Right ventricle myocardium inferior (tissue), 1 donor: ENCODE results near the gene CDH5. TPM values are rescaled to one million over a fixed set of nuclear protein-coding genes. Genes with fewer than 3 reads are reported as not detected.

Experiments
- ATAC-seq: fragments of 200-7000 bp; cut with Tn5 transposase; one replicate; pipeline ENCODE4 v1.9.1; 2020; ENCODE audit warnings: mild to moderate bottlenecking, moderate library complexity
- DNase-seq: peaks from one replicate; pipeline ENCODE4 v3.0.0; 2021; ENCODE audit errors: missing footprints
- intact Hi-C: fragments of 100-400 bp; cut with DNase I; formaldehyde crosslinking; loops from one replicate; pipeline ENCODE4 v1.11.0; 2022
- total RNA-seq: library from RNA; stranded (reverse); fragmentation: NEBNext Ultra II Directional; extraction: Animal tissue kit (Norgen Biotek cat#: 25700); gene quantifications from one replicate; pipeline ENCODE4 v1.2.1, GENCODE V29; 2021
- donor health status: DM: no; HTN: yes; CAD: no; lungs with severe emphysema.

CDH5 gene
- total RNA-seq, 1 donor from 2014 or later, result 58.4 TPM

- ATAC-seq (no peak), DNase-seq (no peak)
- intact Hi-C loops, result no loop called here
These were observed 18.9 kb downstream of the CDH5 start for GRCh38 chr16:66385415-66385814.

- ATAC-seq (no peak), DNase-seq (no peak)
- intact Hi-C loops, result no loop called here
These were observed 20.4 kb downstream of the CDH5 start for GRCh38 chr16:66386629-66387622.

GRCh38 chr16:66387817-66388332 is 21.4 kb downstream of the CDH5 start:
- no peak for DNase-seq
- intact Hi-C loops, result no loop called here

GRCh38 chr16:66388350-66389139 is 22.1 kb downstream of the CDH5 start:
- ATAC-seq (no peak), DNase-seq (no peak)
- intact Hi-C loops, result no loop called here

More at GRCh38 chr16:66387817-66388332, 21.4 kb downstream of the CDH5 start:
- no peak for ATAC-seq

GRCh38 chr16:66389256-66390176 is 23.0 kb downstream of the CDH5 start:
- DNase-seq (no peak), ATAC-seq (no peak)
- intact Hi-C loops, result no loop called here

- no peak for DNase-seq
- no peak for ATAC-seq
- intact Hi-C loops, result no loop called here
These were observed 24.0 kb downstream of the CDH5 start for GRCh38 chr16:66390346-66391108.

- intact Hi-C loops, result no loop called here
- peak; percentile 75 for DNase-seq
These were observed 25.5 kb downstream of the CDH5 start for GRCh38 chr16:66391726-66392670.

GRCh38 chr16:66395806-66396555 is 29.5 kb downstream of the CDH5 start:
- DNase-seq (no peak), ATAC-seq (no peak)

More at GRCh38 chr16:66391726-66392670, 25.5 kb downstream of the CDH5 start:
- ATAC-seq, result no peak

GRCh38 chr16:66397736-66398433 is 31.4 kb downstream of the CDH5 start:
- no peak for DNase-seq
- intact Hi-C loops, result no loop called here
- no peak for ATAC-seq

More at GRCh38 chr16:66395806-66396555, 29.5 kb downstream of the CDH5 start:
- intact Hi-C loops, result no loop called here

GRCh38 chr16:66399031-66399430 is 32.5 kb downstream of the CDH5 start:
- intact Hi-C loops, result no loop called here

GRCh38 chr16:66399930-66400329 is 33.4 kb downstream of the CDH5 start:
- intact Hi-C loops, result loop anchor here (5.0 kb wide), 1 partner anchor 38 kb away; no protein-coding TSS in a partner anchor
- DNase-seq, result no peak
- ATAC-seq, result peak; percentile 69

More at GRCh38 chr16:66399031-66399430, 32.5 kb downstream of the CDH5 start:
- ATAC-seq (no peak), DNase-seq (no peak)

GRCh38 chr16:66400503-66401380 is 34.3 kb downstream of the CDH5 start:
- no peak for DNase-seq
- intact Hi-C loops, result loop anchor here (5.0 kb wide), 1 partner anchor 38 kb away; no protein-coding TSS in a partner anchor
- ATAC-seq, result no peak

GRCh38 chr16:66401610-66402009 is 35.1 kb downstream of the CDH5 start:
- no peak for DNase-seq
- intact Hi-C loops, result loop anchor here (5.0 kb wide), 1 partner anchor 39 kb away; no protein-coding TSS in a partner anchor
- ATAC-seq, result no peak

- ATAC-seq, result no peak
- intact Hi-C loops, result loop anchor here (5.0 kb wide), 1 partner anchor 40 kb away; no protein-coding TSS in a partner anchor
- DNase-seq, result no peak
These were observed 35.7 kb downstream of the CDH5 start for GRCh38 chr16:66402166-66402565.
